Activated CD4-positive, alpha-beta T cell treated with anti-CD3 and anti-CD28 coated beads for 1 hour (primary cell): ENCODE measurements around the gene RASGRP2.
"Not testable (repeated sequence)": the region's sequence is repeated elsewhere in the genome, so short reads cannot be mapped to it uniquely, and the experiment has no call there.

ENCODE experiments used
- DNase-seq: peaks from one replicate; pipeline ENCODE4 v3.0.0-alpha.2; 2020

RASGRP2 gene

DNA sequence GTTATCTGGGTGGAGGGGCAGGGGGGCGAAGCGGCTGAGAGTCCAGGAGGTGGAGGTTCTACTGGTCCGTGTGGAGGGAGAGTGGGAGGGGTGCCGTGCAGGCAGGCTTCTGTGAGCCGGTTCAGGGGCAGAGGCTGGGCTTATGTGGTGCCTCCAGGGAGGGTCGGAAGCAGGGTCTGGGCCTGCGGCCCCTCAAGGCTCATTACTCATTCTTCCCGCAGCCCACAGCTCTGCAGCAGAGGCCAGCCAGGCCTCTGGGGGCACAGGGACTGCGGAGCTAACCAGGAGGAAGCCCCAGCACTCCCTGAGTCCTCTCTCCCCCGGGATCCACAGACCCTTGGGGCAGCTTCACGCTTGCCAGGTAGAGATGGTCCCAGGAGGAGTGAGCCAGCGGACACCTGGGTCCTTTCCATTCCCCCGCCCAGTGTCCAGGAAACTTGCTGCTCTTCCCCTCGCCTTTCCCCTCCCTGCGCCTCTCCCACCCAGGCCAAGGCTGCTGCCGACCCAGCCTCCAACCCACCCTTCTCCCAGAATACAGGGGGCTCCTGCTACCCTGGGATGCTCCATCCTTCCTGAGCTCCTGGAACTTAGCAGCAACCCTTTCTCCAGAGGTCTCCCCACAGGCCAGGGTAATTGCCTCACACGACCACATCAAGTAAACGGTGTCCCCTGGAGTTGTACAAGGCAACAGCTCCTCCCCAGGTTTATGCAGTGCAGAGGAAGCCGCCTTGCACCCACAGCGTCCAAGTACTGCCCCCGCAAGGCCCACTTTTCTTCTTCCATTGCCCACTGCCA lies 27.3 kb downstream of the RASGRP2 start:
- no peak for DNase-seq

- no peak for DNase-seq
These were observed 28.0 kb downstream of the RASGRP2 start for GRCh38 chr11:64715756-64716472.

DNA sequence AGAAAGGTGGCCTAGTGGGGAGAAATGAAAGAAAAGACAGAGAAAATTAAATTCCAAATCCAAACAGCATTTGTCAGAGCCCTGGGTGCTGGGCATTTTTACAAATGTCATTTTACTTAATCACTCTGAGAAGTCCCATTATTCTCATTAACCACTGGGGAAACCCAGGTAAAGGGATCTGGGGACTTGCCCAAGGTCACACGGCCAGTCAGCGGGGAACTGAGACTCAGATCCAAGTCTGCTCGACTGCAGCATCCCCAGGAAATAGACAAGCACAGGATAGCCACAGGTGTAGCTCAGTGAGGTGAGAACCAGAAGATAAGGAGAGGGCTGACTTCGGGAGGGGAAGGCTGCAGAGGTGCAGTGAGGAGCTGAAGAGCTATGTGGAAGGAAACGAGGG lies 28.8 kb downstream of the RASGRP2 start:
- DNase-seq, result no peak

DNA sequence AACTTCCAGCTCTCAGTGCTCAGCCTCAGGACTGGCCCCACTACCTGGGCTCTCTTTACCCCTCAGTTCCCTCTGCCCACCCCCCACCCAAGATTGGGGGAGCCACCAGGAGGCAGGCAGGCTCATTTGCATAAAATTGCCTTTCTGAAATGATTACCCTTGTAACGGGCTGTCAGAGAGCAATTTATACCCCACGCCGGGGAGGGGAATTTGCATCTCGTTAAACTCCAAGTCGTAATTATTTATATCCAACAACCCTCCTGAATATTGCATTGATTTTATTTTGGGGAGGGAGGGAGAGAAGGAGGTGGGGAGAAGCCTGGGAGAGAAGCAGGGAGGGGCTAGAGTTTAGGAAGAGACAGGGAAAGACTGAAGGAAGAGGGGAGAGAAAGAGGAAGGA lies 29.3 kb downstream of the RASGRP2 start:
- no peak for DNase-seq

DNA sequence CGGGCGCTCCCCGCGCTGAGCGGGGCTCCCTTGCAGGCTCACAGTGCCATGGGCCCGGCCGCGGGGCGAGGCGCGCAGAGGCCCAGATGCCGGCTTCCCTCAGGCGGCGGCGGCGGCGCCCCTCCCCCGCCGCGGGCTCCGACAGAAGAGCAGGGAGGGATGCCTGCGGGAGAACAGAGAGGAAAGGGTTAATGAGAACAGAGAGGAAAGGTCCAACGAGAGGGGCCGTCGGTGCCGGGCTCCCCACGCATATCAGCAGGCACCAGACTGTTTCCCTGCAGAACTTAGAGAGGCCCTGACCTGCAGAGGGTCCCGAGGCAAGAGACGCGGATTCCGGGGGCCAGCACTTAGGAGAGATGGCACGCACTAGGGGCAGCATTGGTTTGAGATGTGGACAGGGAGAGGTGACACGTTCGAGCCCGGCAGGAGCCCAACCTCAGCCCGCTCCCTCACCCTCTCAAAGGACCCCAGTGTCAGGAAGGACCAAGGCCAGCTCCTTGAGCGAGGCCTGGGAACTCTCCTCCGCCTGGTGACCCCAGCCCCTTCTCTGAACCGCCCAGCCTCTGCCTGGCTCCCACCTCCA lies 30.1 kb downstream of the RASGRP2 start:
- no peak for DNase-seq

DNA sequence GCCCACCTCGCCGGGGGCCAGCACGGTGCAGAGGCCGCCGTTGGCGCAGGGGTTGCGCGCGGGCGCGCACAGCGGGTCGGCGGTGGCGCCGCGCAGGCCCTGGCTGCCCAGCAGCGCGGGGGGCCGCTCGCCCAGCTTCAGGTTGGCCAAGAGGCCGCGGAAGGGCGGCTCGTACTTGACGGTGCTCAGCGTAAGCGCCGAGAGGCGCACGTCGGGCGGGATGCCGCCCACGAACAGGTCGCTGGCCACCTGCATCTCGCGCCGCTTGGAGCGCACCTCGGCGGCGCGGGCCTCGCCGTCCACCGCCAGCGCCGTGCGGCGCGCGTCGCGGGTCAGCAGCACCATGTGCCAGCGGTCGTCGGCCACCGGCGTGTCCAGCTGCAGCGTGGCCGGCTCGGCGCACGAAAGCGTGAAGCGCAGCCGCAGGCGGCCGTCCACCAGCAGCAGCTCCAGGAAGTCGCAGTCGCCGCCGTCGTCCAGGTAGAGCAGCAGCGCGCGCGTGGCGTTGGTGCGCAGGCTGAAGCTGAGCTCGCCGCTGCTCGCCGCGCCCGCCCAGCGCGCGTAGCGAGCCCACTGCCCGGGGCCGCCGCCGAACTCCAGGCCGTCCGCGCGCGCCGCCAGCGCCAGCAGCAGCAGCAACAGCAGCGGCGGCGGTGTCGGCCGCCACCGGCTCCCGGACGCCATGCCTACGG lies 30.8 kb downstream of the RASGRP2 start:
- DNase-seq, result no peak

GRCh38 chr11:64712430-64713015 lies 31.4 kb downstream of the RASGRP2 start:
- DNase-seq, result no peak

DNA sequence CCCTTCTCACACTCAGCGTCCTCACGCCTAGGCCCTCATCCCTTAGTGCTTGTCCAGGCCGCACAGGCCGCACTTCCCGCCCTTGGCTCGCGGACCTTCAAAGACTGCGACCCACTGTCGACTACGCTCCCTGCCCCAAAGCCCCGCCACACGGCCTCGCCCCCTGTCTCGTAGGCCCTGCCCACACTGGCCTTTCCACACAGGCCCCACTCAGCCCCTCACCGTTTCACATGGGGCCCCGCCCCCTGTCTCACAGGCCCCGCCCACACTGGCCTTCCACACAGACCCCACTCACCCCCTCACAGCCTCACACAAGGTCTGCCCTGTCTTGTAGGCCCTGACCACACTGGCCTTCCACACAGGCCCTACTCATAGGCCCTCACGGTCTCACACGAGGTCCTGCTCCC lies 32.0 kb downstream of the RASGRP2 start:
- DNase-seq, result no peak

- no peak for DNase-seq
These were observed 32.6 kb downstream of the RASGRP2 start for GRCh38 chr11:64711138-64711955.

DNA sequence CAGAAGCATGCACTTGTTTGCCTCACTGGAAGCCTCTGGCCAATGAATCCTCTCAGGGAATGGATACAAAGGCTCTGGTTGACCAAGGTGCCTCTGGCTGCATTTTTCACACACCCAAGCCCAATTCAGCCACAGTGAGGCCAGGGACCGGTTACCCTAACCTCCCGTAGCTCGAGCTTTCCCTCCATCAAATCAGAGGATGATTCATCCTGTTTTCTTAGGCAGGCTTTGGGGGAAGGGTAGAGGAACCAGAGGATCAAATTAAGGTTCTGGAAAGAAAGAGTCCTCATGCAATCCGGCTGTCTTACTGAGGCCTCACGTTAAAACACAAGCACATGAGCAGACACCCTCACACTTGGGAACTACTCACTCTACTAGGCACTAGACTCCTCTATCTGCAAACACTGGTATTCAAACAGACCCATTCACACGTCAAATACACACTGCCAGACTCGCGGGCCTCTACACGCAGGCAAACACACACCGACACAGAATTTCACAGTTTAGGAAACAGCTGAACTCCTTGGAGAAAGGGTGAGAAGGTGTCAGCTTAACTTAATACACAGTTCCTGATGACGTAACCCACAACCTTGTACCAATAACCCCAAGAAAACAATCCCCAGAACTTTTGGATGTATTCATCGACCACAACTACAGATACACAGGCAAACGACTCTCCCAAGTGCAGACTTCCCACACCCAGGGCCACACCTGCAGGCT lies 33.4 kb downstream of the RASGRP2 start:
- no peak for DNase-seq

GRCh38 chr11:64705501-64705900 lies 38.4 kb downstream of the RASGRP2 start:
- DNase-seq, result no peak

- no peak for DNase-seq
These were observed 40.9 kb downstream of the RASGRP2 start for GRCh38 chr11:64703048-64703447.

DNA sequence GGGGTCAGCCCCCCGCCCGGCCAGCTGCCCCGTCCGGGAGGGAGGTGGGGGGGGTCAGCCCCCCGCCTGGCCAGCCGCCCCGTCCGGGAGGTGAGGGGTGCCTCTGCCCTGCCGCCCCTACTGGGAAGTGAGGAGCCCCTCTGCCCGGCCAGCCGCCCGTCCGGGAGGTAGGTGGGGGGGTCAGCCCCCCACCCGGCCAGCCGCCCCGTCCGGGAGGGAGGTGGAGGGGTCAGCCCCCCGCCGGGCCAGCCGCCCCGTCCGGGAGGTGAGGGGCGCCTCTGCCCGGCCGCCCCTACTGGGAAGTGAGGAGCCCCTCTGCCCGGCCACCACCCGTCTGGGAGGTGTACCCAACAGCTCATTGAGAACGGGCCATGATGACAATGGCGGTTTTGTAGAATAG lies 42.0 kb downstream of the RASGRP2 start:
- DNase-seq, result not testable (repeated sequence)

- DNase-seq, result no peak
These were observed 45.5 kb downstream of the RASGRP2 start for GRCh38 chr11:64698427-64698826.

DNA sequence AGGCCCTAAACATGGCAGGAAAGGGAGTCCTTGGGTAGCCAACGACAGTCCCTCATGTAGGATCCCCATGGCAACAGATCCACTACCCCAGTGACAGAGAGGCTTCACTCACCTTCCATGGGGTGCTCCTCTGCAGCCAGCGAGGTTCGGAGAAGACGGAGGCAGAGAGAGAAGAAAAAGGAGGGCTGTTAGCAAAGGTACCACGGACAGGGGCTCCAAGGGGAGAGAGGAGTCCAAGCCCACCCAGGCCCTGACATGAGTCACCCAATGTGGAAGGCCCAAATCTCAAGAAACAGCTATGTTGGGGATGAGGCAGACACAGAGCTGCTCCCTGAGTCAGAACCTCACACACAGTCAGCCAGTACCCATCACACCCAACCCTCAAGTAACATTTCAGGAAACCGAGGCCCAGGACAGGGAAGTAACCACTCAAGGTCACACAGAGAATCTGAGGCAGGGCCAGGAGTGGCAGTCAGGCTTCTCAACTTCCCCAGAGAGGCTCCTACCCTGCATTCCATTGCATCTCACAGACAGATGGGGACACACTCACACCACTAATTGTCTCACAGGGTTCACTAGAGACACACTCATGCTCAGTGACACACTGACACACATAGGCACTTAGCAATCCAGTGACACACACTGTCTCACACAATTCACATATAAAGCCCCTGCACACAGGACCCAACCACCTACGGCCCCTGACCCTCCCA lies 46.1 kb downstream of the RASGRP2 start:
- DNase-seq, result no peak

DNA sequence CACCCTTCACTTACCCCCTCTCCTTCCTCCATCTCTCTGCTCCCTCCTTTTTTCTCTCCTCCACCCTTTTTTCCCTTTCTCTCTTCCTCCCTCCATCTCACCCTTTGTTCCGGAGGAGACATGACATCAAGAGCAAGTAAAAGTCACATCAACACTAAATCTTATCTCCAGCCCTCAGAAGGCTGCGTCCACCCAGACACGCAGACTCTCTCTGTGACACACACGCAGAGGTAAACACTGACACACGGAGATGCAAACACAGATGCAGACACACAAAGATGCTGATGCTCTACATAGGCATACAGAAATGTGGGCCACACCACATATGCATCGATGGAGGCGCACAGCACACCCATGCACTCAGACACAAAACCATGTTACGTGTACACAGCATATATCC lies 47.9 kb downstream of the RASGRP2 start:
- DNase-seq, result no peak

- DNase-seq, result no peak
These were observed 48.4 kb downstream of the RASGRP2 start for GRCh38 chr11:64695548-64695947.

DNA sequence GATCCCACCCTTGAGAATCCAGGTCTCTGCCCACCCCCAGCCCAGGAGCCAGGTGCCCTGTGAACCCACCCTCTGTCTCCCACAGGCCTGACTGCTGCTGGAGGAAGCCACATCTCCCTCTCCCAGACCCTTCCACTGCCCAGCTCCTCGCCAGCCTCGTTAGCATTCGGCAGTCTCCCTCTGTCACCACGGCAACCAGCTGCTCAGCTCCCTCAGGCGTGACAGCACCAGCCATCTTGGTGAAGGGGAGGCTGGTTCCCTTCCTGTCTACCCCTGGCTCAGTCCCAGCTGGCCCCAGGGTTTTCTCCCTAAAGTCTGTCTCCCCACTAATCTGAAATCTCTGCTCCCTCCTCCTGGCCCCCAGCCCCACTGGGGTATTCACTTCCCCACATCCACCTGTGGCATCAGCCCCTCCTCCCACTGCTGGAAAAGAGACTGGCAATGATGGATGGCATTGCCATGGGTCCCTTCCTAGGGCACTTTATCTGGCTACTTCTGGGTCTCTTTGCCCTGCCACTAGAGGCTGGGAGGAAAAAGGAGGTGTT lies 49.0 kb downstream of the RASGRP2 start:
- no peak for DNase-seq

DNA sequence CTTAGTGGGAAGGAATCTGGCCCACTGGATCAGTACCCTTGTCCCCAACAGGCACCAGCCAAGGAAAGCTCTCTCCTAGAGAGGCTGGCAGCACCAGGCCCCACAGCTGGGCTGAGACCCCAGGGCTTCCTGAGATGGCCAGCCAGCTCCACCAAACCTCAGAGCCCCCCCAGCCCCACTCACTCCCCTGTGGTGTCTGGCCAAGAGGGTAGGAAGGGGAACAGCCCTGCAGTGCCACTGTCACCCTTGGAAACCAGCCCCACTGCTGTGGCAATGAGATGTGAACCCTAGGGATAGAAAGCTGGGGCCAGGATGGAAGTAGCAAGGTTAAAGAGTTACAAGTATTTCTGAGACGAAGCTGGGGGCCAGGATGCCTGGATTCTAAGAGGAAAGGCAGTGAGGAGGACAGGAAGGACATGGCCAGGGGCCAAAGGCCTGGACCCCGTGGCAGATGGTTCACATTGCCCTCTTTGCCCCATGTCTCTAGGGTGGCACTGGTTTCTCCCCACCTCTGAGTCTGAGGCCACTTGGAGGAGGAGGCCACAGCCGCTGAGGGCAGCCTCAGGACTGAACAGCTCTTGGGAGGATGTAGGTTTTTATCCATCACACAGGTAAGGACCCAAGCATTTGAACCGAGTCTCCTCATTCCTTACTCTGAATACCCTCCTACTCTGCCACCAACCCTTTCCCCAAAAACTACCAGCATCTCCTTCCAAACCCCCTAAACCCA lies 49.8 kb downstream of the RASGRP2 start:
- no peak for DNase-seq
